HG03039 (cell line): ENCODE measurements around the gene PPP1R13B.
"Not testable (repeated sequence)": the region's sequence is repeated elsewhere in the genome, so short reads cannot be mapped to it uniquely, and the experiment has no call there.

Experiments used
- ATAC-seq: cut with Tn5 transposase; IDR thresholded peaks from one replicate; pipeline ENCODE4 v1.9.1; 2021; ENCODE audit warnings: mild to moderate bottlenecking, moderate library complexity; ENCODE audit not compliant: unreplicated experiment

The PPP1R13B gene

GRCh38 chr14:103802356-103802755 lies 45.0 kb downstream of the PPP1R13B start:
- no peak for ATAC-seq

GRCh38 chr14:103801459-103801858 lies 45.9 kb downstream of the PPP1R13B start:
- ATAC-seq = no peak

- not testable (repeated sequence) for ATAC-seq
These were observed 54.2 kb downstream of the PPP1R13B start for GRCh38 chr14:103793192-103793591.

- no peak for ATAC-seq
These were observed 59.3 kb downstream of the PPP1R13B start for GRCh38 chr14:103788086-103788485.

GRCh38 chr14:103782376-103782775 lies 65.0 kb downstream of the PPP1R13B start:
- no peak for ATAC-seq

GRCh38 chr14:103776319-103776718 lies 71.1 kb downstream of the PPP1R13B start:
- not testable (repeated sequence) for ATAC-seq

- ATAC-seq = no peak
These were observed 71.9 kb downstream of the PPP1R13B start for GRCh38 chr14:103775506-103775905.

GRCh38 chr14:103773521-103773920 lies 73.9 kb downstream of the PPP1R13B start:
- ATAC-seq = no peak

GRCh38 chr14:103772078-103772712 lies 75.2 kb downstream of the PPP1R13B start:
- no peak for ATAC-seq

GRCh38 chr14:103770902-103771301 lies 76.5 kb downstream of the PPP1R13B start:
- ATAC-seq = no peak

GRCh38 chr14:103770500-103770899 lies 76.9 kb downstream of the PPP1R13B start:
- ATAC-seq = no peak

- ATAC-seq = no peak
These were observed 80.0 kb downstream of the PPP1R13B start for GRCh38 chr14:103767336-103767894.

- ATAC-seq = no peak
These were observed 81.8 kb downstream of the PPP1R13B start for GRCh38 chr14:103765526-103765925.

- ATAC-seq = peak; percentile 68
These were observed 83.5 kb downstream of the PPP1R13B start for GRCh38 chr14:103763730-103764488.

- ATAC-seq = no peak
These were observed 84.8 kb downstream of the PPP1R13B start for GRCh38 chr14:103762541-103762940.

- no peak for ATAC-seq
These were observed 85.3 kb downstream of the PPP1R13B start for GRCh38 chr14:103762036-103762435.

- no peak for ATAC-seq
These were observed 89.2 kb downstream of the PPP1R13B start for GRCh38 chr14:103758059-103758776.

- ATAC-seq = no peak
These were observed 92.3 kb downstream of the PPP1R13B start for GRCh38 chr14:103755060-103755459.

- no peak for ATAC-seq
These were observed 93.6 kb downstream of the PPP1R13B start for GRCh38 chr14:103753774-103754173.

GRCh38 chr14:103749860-103750259 lies 97.5 kb downstream of the PPP1R13B start:
- ATAC-seq = no peak

- no peak for ATAC-seq
These were observed 97.9 kb downstream of the PPP1R13B start for GRCh38 chr14:103749452-103749851.

GRCh38 chr14:103748534-103748857 lies 98.9 kb downstream of the PPP1R13B start:
- no peak for ATAC-seq
